GM19023 (cell line): Measurements from ENCODE around the gene HS3ST3A1.
"Not testable (repeated sequence)": the region's sequence is repeated elsewhere in the genome, so short reads cannot be mapped to it uniquely, and the experiment has no call there.

Experiments used
- ATAC-seq: cut with Tn5 transposase; IDR thresholded peaks from one replicate; pipeline ENCODE4 v1.9.1; 2021; ENCODE audit warnings: mild to moderate bottlenecking, moderate library complexity; ENCODE audit not compliant: unreplicated experiment

The HS3ST3A1 gene

DNA sequence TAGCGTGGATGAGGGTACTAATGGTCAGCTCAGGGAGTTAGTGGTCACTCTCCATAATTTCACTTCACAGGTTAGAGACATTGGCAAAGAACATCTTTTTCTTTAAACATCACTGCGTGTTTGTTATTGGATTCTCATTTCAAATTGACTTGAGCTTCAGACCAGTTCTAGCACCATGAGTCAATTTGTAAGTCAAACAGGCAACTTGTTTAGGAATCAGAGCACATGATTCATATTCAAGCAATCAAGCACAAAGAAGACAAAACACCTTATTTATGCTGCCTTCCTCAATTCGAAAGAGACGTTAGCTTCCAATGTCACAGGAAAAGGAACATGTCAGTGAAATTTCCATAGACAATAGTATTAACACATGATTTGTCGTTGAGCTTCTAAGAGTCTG, 62.3 kb downstream of the HS3ST3A1 start:
- no peak for ATAC-seq

DNA sequence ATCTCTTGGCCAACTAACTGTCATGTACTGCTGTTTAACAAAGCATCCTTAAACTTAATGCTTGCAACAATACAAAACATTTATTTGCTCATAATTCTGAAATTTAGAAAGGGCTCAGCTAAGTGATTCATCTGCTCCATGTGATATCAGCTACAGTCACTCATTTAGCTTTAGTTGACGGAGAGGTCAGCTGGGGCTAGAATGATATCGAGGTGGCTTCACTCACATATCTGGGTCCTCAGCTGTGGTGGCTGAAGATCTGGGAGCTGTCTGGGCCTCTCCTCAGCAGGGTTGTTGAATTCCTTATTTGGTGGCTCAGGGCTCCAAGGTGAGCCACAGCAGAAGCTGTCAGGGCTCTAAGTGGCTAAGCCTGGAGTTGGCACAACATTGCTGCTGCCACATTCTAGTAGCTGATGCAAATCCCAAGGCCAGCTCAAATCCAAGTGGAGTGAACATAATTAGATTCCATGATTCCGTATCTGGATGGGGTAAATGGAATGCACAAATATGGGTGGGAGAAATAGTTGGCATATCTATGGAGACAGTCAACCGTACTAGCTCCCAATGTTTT, 62.8 kb downstream of the HS3ST3A1 start:
- no peak for ATAC-seq

DNA sequence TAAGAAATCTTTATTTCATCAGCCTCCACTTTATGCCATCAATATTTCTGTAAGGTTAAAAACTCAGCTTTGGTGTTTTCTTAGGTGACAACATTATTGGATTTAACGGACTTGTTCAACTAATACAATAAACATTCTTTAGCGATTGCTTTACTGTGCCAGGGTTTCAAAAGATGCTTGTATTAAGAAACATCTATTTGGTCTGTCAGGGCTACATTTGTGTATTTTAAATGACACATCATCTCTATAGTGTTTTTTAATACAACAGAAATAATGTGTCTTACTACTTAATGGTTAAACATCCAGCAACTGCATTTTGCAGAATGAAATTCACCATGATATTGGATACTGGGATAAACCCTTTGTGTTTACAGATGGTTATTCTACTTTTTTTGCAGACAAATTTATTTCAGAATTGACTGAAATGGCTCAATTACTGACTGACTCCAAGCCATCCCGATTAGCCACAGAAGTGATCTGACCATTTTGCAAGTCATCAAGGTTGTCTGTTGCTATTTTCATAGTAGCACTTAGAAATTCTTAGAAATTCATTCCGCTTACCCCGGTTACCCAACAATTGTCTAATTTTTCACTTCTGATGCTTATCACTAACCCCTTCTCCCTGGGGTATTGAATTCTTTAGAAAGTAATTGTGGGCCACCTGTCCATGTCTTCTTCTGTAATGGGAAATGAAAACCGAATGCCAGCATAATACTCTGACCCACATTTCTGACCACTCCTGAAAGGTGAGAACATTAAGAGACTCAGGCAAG, 63.7 kb downstream of the HS3ST3A1 start:
- ATAC-seq, result no peak

DNA sequence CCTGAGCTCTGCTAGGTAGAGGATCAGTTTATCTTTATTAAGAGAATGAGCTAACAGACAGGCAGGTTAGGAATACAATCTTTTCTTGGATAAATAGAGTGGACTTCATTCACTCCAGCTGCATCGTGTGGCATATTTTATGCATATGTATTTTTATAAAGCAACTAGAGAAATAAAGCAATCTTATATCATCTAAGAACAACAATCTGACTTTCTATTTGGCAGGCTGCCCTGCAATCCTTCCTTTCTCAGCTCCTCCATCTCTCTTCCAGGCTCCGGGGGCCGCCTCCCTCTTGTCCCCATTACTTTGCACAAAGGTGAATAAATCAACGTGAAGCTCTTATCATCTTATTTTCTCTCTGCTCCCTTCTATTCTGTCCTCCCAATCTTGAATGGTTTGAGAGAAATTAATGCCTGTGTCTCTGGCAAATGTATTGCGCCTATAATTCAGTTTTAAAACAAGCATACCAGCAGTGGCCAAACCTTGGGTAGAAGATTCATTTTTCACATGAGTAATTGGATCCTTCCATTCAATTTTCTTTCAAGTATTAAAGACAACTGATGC, 64.5 kb downstream of the HS3ST3A1 start:
- ATAC-seq, result no peak

DNA sequence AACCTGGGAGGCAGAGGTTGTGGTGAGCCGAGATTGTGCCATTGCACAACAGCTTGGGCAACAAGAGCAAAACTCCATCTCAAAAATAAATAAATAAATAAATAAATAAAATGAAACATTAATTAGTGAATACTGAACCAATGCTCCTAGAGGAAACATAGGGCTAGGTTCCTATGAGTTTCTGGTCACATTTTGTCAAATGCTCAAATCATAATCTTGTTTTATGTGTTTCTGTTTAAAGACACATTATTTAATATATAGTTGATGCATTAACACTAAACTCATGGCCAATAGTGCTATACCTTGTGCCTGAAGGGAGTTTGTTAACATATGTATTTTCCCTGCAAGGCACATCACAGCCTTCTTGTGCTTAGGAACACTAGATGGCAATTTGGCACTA, 66.8 kb downstream of the HS3ST3A1 start:
- ATAC-seq, result no peak

DNA sequence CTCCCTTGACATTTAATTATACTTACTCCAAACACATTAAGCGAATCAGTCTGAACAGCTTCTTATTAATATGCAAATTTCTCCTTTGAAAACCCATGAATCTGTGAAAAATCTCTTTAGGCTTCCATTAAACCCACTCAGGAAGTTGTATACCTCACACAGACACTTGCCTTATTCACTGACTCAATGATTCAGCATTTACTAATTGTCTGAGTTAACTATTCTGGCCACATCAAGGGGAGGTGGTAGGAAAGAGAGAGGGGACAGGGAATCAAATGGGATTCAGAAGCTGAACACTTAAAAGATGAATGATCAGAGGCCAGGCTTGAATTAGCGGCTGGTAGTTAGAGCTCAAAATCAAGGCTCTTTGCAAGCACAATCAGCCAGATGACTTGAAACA, 70.0 kb downstream of the HS3ST3A1 start:
- ATAC-seq, result no peak

DNA sequence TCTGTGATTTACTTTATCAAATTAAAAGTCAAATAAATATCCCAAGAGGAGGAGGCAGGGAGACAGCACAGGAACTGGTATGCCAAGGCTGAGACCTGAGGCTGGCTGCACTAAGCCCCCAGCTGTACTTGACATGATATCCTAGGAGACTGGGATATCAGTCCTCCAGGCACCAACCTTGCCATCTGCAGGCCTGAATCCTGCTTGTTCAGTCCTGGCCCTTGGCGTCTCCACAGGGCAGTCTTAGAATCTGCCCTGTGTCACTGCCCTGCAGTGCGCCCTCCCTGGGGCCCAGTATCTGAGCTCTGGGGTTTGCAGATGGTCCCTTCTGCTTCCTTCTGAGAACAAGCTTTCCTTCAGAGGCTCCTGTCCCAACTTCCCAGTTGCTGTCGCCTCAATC, 75.9 kb downstream of the HS3ST3A1 start:
- no peak for ATAC-seq

DNA sequence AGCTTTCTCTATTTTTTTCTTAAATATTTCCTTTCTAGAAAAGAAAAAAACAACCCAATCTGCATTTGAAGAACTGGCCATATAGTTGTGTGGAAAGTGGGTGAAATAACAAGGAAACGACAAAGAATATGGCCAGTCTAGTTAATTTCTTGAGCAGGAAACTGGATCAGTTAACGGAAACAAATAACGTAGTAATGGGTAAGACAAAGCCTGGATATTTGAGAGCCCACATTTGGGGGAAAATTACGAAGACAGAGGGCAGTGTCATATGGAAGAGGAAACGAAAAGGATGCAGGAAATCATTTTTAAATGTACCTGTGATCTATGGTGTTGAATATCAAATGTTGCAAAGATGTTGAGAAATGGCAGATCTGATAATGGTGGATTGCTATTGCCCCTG, 78.6 kb downstream of the HS3ST3A1 start:
- no peak for ATAC-seq

DNA sequence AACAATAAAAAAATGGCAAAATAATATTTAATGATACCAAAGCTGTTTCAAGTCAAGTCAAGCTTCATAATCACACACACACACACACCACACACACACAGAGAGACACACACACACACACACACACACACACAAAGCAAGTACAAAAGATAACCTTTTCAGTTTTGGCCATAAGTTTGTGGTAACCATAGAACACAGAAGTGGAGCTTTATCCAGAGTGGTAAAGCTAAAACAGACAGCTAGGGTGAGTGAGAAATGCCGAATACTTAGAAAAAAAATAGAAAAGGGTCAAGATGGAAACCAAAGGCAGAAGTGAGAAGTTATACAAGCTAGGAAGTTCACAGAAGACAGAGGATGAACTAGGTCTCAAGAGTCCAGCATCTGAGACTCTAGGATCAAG, 79.0 kb downstream of the HS3ST3A1 start:
- ATAC-seq, result no peak

DNA sequence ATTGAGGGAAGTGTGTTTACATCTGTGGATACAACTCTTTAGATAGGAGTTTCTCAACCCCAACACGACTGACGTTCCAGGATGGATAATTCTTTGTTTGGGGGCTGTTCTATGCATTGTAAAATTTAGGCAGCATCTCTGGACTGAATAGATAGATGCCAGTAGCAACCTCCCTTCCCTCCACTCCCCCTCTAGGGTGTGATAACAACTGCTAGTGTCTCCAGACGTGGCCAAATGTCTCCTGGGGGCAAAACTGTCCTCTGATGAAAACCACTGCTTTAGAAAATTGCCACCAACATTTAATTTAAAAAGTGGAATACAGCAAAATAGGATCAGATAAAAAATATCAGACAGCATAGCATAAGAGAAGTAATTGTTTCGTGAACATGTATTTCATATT, 79.9 kb downstream of the HS3ST3A1 start:
- no peak for ATAC-seq

DNA sequence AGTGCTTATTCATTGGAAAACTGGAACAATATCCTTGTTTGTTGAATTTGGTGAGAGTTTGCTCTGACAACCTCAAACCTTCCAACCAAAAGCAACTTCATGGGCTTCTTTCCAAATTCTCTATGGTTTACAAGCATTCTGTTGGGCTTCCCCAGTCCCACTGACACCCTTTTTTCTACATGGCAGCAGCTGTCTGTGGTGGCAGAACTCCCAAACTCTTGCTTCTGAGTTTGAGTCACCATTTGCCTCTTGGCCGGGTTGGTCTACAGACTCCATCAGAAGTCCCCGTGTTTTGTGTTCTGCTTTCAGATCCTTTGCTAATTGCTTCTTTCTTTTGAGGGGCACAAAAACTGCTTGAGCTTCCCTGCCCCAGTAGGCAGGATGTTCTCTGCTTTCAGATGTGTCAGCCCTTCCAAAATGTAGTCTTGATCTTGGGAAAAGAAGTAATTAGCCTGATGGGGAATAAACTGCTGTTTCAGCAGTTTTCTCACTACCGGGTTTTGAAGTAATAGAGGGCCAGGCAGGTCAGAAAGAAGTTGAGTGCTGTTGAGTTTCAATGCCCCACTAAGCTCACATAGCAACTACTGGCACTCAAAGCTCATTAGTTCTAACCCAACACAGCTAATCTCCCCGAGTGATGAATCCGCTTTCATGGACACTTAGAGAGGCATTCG, 80.7 kb downstream of the HS3ST3A1 start:
- ATAC-seq, result no peak

DNA sequence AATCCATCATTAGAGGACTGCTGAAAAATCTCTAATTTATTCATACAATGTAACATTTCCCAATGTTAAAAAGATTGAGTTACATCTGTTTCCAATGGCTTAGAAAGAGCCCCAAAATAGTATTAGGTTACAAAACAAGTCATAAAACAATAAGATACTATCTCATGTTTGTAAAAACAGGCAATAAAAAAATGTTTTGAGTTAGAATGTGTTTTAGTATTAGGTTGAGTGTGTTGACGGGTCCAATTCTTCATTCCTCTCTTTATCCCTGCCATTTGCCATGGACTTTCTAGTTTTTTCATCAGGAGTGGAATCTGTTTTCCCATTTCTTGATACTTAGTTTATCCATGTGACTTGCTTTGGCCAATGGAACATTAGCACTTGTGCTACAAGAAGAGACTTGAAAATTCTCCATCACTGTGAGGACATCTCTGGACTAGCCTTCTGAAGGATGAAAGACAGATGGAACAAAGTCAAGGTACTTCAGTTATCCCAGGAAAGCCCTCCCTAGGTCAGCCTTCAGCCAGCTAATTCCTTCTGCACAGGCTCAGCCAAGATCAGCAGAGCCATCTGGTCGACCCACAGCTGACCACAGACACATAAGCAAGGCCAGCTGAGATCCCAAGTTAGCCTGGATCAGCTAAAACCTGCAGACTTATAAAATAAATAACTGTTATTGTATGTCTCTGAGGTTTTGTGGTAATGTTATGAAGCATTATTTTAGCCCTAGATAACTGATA, 83.3 kb downstream of the HS3ST3A1 start:
- no peak for ATAC-seq

DNA sequence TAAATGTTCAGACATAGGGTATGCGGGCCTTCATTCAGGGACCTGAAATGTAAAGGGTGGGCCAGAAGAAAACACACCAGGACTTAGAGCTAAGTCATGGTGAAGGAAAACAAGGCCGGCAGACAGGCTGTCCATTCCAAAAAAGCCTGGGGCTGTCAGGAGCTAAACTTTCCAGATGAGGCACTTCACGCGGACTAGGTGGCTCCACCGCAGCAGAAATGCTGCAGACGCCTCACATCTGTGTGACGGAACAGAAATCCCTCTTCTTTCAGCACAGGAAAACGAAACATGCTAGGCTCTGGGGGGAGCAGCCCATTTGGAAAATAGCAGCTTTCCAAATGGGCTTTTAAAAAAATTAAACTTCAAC, 88.7 kb downstream of the HS3ST3A1 start:
- ATAC-seq, result no peak

DNA sequence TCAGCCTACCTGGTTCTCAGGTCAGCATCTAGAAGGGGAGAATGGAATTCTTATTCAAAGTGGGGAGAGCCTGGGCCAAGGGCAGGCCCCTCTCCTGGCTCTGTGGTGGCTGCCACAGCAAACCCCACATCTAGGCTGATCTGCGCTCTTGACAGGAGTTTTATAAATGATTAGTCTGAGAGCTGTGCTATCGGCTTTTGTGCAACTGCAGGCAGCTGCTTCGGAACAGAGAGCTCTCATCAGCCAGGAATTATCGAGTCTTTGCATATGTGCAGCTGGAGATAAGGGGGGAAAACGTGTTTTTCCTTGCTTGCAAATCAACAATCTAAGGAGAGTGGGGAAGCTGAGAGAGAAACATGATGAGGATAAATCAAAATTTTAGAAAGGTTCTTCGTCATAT, 91.7 kb downstream of the HS3ST3A1 start:
- no peak for ATAC-seq

DNA sequence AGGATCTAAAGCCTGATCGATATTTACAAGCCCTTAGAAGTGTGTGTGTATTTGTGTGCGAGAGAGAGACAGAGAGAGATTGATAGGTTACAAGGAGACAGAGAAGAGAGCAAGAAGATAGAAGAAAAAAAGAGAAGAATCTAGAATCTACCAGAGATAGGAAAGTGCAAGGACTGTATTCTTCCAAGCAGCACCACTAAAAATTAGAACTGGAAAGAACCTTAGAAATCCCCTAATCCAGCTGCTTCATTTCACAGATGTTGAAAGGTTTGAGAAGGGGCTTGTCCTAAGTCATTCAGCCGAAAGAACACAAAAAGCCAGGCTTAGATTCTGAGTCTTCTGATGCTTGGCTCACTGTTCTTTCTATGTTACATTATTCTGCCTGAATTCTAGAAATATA, 92.2 kb downstream of the HS3ST3A1 start:
- ATAC-seq, result no peak

DNA sequence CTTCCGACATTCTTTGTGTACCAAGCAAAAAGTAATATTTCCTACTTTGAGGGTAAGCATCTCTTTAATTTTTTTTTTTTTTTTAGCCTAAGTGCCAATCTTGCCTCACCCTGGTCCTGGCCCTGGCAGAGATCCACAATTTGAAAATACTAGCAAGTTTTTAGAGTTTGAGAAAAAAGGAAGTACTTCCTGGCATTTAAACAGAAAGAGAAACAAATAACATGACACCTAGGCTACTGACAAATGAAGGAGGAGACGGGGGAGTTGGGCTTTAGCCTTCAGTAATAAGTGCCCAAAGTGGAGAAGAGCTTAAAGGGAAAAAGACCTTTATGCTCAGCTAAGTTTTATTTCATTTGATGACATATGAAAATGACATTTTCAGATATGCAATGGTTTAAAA, 92.8 kb downstream of the HS3ST3A1 start:
- ATAC-seq, result no peak

DNA sequence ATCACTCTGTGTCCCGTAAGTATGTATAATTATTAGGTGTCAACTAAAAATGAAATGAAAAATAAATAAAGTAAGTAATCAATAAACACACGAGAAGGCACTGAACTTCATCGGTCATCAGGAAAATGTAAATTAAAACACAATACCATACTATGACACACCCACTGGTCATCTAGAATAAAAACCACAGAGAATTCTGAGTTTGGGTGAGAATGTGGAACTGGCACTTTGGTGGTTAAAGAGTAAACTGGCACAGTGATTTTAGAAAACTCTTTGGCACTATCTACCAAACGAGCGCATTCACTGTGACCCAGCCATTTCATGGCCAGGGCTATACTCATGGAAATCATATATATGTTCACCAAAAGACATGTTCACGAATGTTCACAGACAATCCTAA, 98.2 kb downstream of the HS3ST3A1 start:
- no peak for ATAC-seq

DNA sequence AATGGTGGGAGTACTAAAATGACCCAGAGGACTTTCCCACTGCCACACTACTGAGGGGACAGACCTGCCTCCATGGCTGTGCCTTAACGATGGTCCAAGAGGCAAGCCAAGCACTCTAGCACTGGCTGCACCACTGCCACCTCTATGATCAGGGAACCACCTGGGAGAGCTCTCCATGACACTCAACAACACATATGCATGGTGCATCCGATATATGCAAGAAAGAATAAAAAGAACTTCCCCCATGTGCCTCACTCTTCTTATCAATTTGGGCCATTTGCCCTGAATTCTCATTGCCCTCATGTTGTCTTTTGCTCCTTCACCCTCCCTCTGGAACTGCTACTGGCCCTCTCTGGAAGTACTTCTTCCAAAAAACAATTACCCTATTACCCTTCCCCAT, 99.5 kb downstream of the HS3ST3A1 start:
- no peak for ATAC-seq

DNA sequence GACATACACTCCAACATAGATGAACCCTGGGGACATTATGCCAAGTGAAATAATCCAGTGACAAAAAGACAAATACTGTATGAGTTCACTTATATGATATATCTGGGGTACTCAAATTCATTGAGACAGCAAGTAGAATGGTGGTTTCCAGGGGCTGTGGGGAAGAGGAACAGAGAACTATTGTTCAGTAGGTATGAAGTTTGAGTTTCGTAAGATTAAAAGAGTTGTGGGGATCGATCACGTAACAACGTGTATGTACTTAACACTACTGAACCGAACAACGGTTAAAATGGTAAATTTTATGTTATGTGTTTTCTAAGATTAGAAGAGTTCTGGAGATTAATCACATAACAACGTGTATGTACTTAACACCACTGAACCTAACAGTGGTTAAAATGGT, 100.8 kb downstream of the HS3ST3A1 start:
- ATAC-seq, result no peak

DNA sequence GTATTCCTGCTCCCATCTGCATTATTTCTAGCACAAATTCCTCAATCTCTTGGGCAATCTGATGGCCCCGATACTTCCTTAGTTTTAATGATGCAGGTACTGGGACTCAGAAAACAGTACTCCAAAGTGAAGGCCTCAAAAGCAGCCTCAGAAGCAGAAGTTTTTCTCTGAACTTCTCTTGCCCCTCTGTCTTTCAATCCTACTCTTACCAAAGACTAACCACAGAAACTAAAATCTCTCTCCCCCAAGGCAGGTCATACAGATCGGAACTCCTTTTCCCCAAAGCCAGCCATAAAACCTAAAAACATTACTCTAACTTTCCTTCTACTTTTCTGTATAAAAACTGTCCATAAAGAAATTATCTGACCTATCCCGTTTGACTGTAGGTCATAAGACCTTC, 103.5 kb downstream of the HS3ST3A1 start:
- ATAC-seq, result no peak

DNA sequence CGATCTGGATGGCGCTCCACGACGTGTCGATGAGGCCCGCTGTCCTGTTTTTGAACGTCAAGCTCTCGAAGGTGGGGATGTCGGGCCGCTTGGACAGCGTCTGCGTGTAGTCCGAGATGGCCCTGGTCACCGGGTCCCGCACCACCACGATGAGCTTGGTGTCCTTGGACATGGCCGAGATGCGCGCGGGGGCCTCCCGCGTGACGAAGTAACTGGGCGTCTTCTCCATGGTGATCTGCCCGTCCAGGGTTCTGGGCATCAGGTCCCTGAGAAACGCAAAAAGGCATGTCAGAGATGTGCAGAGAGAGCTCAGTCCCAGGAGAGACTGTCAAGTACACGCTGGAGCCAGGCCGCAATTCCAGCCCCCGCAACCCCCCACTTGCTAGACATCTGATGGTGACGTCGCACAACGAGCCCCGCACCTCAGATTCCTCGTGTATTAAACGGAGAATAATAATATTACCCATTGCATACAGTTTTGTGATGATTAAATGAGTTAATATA, 105.1 kb downstream of the HS3ST3A1 start:
- ATAC-seq, result not testable (repeated sequence)
